ENCODE results near the gene CCNO.
A peak's percentile ranks its signal among the peaks of the same experiment; 100 is the strongest.

Gene CCNO

DNA sequence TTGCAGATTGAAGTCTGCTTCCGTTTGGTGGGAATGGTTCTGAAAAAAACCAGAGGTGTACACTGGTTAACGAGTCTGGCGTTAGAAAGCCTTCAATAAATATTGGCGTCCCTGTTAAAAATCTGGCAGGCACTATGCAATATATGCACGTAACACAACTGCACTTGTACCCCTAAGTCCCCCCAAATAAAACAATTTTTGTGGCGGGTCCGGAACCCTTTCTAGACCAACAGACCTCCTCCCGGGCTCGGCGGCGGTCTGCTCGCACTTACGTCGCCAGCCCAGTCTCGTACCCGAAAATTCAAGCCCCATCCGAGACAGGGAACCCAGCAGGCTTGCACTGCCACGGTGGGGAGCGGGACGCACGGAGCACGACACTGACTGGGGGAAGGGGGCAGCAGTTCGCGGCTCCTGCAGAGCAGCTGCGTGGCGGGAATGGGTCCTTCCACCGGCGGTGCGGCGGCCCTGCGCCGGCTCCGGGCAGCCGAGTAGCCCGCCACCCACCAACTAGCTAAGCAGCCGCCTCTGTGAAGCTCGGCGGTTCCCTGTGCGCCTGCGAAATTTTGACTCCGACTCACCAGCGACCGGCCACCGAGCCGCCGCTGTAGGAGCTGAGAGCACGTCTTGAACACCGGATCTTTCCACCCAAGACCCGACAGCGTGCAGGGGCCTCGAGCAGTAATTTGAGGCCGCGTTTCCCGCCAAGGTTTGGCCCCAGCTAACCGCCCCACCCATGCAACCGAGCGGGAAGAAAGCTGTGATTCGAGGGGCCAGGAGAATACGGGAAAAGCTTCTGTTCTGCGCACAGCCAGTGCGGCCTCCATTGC is 10.2 kb downstream of the CCNO start:
- DNase-seq, result no peak

- no peak for DNase-seq
Observed at GRCh38 chr5:55222092-55222984, 11.1 kb downstream of the CCNO start.

GRCh38 chr5:55220433-55221185 is 12.8 kb downstream of the CCNO start:
- no peak for DNase-seq

DNA sequence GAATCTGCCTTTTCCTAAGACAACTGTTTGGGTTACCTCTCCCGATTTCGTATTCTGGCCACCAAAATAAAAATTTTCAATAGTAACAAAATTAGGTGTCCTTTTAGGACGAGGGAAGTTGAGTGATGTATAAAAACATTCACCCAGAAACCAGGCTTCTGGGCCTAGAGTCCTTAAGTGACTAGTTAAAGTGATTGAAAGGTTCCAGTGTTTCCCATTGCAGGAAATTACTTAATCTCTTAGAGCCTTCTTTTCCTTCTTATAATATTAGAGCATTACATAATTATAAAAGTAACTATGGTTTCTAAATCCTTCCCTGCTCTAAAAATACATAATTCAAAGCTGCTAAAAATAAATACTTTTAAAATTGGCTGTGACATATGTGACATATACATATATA is 13.6 kb downstream of the CCNO start:
- DNase-seq, result no peak

GRCh38 chr5:55218967-55219366 is 14.4 kb downstream of the CCNO start:
- DNase-seq, result peak; percentile 77

DNA sequence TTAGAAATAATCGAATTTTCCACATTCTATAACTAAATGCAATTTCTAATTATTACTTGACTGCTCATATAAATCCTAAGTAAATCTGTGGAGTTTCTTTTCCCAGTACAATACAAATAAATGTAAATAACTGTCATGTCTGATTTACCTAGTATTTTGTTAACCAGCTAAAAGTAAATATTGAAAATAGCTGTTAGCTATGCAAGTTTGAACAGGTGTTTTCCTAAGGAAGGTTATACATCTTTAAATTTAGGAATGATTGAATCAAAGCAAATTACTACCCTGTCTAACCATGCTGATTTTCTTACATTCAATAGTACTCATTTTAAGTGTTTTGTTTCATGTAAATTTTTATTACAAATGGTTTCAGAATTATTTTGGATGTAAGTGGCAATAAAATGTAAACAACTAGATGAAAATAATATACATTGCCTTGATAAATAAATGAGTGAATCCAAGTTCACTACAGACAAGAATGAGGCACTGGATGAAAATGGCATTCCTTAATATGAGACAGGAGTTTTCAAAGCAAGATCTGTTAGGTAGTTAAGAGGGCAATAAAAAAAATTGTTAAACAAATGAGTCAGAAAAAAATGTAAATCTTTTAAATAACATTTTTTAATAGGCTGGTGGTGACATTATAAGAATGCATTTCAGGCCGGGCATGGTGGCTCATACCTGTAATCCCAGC is 22.1 kb downstream of the CCNO start:
- no peak for DNase-seq

- no peak for DNase-seq
Observed at GRCh38 chr5:55205001-55205400, 28.4 kb downstream of the CCNO start.

DNA sequence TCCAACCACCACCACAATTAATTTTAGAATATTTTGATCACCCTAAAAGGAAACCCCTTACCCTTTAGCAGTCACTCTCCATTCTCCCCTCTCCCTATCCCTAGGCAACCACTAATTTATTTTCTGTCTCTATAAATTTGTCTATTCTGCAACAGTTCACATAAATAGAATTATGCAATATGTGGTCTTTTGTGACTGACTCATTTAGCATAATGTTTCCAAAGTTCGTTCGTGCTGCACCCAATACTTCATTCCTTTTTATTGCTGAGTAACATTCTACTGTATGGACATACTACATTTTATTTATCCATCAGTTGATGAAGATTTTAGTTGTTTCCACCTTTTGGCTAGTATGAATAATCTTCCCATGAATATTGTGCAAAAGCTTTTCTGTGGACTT is 42.2 kb downstream of the CCNO start:
- no peak for DNase-seq

GRCh38 chr5:55188656-55189540 is 44.5 kb downstream of the CCNO start:
- DNase-seq, result no peak

- peak; percentile 21 for DNase-seq
Observed at GRCh38 chr5:55187370-55187769, 46.0 kb downstream of the CCNO start.

Measured in DMS79 treated with DMSO at 0.1 percent for 48 hours (cell line).